Measurements from ENCODE around the gene SNX25.

- TF ChIP-seq, protein P1, sequence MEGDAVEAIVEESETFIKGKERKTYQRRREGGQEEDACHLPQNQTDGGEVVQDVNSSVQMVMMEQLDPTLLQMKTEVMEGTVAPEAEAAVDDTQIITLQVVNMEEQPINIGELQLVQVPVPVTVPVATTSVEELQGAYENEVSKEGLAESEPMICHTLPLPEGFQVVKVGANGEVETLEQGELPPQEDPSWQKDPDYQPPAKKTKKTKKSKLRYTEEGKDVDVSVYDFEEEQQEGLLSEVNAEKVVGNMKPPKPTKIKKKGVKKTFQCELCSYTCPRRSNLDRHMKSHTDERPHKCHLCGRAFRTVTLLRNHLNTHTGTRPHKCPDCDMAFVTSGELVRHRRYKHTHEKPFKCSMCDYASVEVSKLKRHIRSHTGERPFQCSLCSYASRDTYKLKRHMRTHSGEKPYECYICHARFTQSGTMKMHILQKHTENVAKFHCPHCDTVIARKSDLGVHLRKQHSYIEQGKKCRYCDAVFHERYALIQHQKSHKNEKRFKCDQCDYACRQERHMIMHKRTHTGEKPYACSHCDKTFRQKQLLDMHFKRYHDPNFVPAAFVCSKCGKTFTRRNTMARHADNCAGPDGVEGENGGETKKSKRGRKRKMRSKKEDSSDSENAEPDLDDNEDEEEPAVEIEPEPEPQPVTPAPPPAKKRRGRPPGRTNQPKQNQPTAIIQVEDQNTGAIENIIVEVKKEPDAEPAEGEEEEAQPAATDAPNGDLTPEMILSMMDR (CRISPR knock-in tag; IDR thresholded peaks at IDR 0.05): no peak
- TF ChIP-seq NR0B2 (CRISPR knock-in tag; IDR thresholded peaks at IDR 0.05) (no peak), THAP11 (CRISPR knock-in tag; IDR thresholded peaks at IDR 0.05) (no peak), EHMT2 (IDR thresholded peaks at IDR 0.05; ENCODE audit: borderline replicate concordance, low read depth, low read length) (no peak), MTA3 (CRISPR knock-in tag; IDR thresholded peaks at IDR 0.05) (no peak)
- TF ChIP-seq, protein P2, sequence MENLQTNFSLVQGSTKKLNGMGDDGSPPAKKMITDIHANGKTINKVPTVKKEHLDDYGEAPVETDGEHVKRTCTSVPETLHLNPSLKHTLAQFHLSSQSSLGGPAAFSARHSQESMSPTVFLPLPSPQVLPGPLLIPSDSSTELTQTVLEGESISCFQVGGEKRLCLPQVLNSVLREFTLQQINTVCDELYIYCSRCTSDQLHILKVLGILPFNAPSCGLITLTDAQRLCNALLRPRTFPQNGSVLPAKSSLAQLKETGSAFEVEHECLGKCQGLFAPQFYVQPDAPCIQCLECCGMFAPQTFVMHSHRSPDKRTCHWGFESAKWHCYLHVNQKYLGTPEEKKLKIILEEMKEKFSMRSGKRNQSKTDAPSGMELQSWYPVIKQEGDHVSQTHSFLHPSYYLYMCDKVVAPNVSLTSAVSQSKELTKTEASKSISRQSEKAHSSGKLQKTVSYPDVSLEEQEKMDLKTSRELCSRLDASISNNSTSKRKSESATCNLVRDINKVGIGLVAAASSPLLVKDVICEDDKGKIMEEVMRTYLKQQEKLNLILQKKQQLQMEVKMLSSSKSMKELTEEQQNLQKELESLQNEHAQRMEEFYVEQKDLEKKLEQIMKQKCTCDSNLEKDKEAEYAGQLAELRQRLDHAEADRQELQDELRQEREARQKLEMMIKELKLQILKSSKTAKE (CRISPR knock-in tag; IDR thresholded peaks at IDR 0.05; ENCODE audit: borderline replicate concordance): no peak
- TF ChIP-seq, protein P3, sequence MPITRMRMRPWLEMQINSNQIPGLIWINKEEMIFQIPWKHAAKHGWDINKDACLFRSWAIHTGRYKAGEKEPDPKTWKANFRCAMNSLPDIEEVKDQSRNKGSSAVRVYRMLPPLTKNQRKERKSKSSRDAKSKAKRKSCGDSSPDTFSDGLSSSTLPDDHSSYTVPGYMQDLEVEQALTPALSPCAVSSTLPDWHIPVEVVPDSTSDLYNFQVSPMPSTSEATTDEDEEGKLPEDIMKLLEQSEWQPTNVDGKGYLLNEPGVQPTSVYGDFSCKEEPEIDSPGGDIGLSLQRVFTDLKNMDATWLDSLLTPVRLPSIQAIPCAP (CRISPR knock-in tag; IDR thresholded peaks at IDR 0.05; ENCODE audit: low read depth): no peak
Observed at GRCh38 chr4:185270037-185270436, 60.6 kb downstream of the SNX25 start.
